ENCODE measurements around the gene IKZF3. TPM values are rescaled to one million over a fixed set of nuclear protein-coding genes. Genes with fewer than 3 reads are reported as not detected.
"Not testable (repeated sequence)": the region's sequence is repeated elsewhere in the genome, so short reads cannot be mapped to it uniquely, and the experiment has no call there.

Gene IKZF3
- total RNA-seq, 2 donors from 2014 or later: 0.37 to 0.51 TPM

GRCh38 chr17:39726617-39727016 is 137.5 kb downstream of the IKZF3 start:
- Histone ChIP-seq H3K4me3 (no peak overlapping the region), H3K27me3 (no peaks in the 10 kb centered on the region), H3K27ac (no peak overlapping the region), H3K9me3 (no peaks in the 10 kb centered on the region), H3K36me3 (peaks cover 36% of the 10 kb centered on the region), H3K4me1 (peaks cover 0 to 10% of the 10 kb centered on the region in 2 donors)
- TF ChIP-seq CTCF (IDR thresholded peaks at IDR 0.05): no peak
- no peak for DNase-seq (ENCODE audit: low spot score)

- H3K27me3 ChIP-seq; H3K27ac ChIP-seq; DNase-seq (ENCODE audit: low spot score); H3K4me3 ChIP-seq; H3K9me3 ChIP-seq; H3K4me1 ChIP-seq: not testable (repeated sequence)
- peaks cover 36% of the 10 kb centered on the region for H3K36me3 ChIP-seq
Observed at GRCh38 chr17:39725923-39726322, 138.2 kb downstream of the IKZF3 start.

GRCh38 chr17:39724731-39725130 is 139.4 kb downstream of the IKZF3 start:
- peaks cover 38% of the 10 kb centered on the region for H3K36me3 ChIP-seq
- H3K4me1 ChIP-seq: peaks cover 0 to 7% of the 10 kb centered on the region in 2 donors
- DNase-seq (ENCODE audit: low spot score): no peak
- no peak for TF ChIP-seq CTCF (IDR thresholded peaks at IDR 0.05)
- H3K9me3 ChIP-seq: no peaks in the 10 kb centered on the region
- no peak overlapping the region for H3K4me3 ChIP-seq
- no peak overlapping the region for H3K27ac ChIP-seq
- H3K27me3 ChIP-seq: no peaks in the 10 kb centered on the region

GRCh38 chr17:39722965-39723848 is 140.9 kb downstream of the IKZF3 start:
- no peaks in the 10 kb centered on the region for H3K27me3 ChIP-seq
- peaks cover 43% of the 10 kb centered on the region for H3K36me3 ChIP-seq
- H3K4me1 ChIP-seq: no peaks in the 10 kb centered on the region
- no peaks in the 10 kb centered on the region for H3K9me3 ChIP-seq
- DNase-seq (ENCODE audit: low spot score): no peak
- no peak overlapping the region for H3K4me3 ChIP-seq
- no peak for TF ChIP-seq CTCF (IDR thresholded peaks at IDR 0.05)
- H3K27ac ChIP-seq: no peak overlapping the region

- Histone ChIP-seq H3K27me3 (no peaks in the 10 kb centered on the region), H3K36me3 (peaks cover 48% of the 10 kb centered on the region), H3K9me3 (no peaks in the 10 kb centered on the region), H3K27ac (no peak overlapping the region), H3K4me1 (peaks cover 0 to 2% of the 10 kb centered on the region in 2 donors), H3K4me3 (no peak overlapping the region)
- no peak for DNase-seq (ENCODE audit: low spot score)
- no peak for TF ChIP-seq CTCF (IDR thresholded peaks at IDR 0.05)
Observed at GRCh38 chr17:39722104-39722503, 142.0 kb downstream of the IKZF3 start.

- no peak overlapping the region for H3K4me3 ChIP-seq
- DNase-seq (ENCODE audit: low spot score): no peak
- peaks cover 0 to 19% of the 10 kb centered on the region in 2 donors for H3K4me1 ChIP-seq
- H3K36me3 ChIP-seq: peaks cover 49% of the 10 kb centered on the region
- no peak overlapping the region for H3K27ac ChIP-seq
- TF ChIP-seq CTCF (IDR thresholded peaks at IDR 0.05): no peak
- H3K27me3 ChIP-seq: no peaks in the 10 kb centered on the region
- no peaks in the 10 kb centered on the region for H3K9me3 ChIP-seq
Observed at GRCh38 chr17:39719563-39720355, 144.4 kb downstream of the IKZF3 start.

Measured in right atrium auricular region (tissue), 2 donors.